K562 (cell line): Measurements from ENCODE around the gene ARMC6. TPM values are rescaled to one million over a fixed set of nuclear protein-coding genes. Genes with fewer than 3 reads are reported as not detected.
A peak's percentile ranks its signal among the peaks of the same experiment; 100 is the strongest.

Experiments used
- DPF2 ChIP-seq: fragments of 450-650 bp; IDR thresholded peaks from 2 replicates; pipeline ENCODE4 v1.6.1; 2016
- E2F6 ChIP-seq, 2 experiments: IDR thresholded peaks; 2 replicates each; pipeline ENCODE4 v1.6.1; 2011; ENCODE audit warnings: borderline replicate concordance in 1 of 2, control low read depth in 1 of 2, low read depth in 1 of 2, low read length in 1 of 2, mild to moderate bottlenecking in 1 of 2, mixed read lengths in 1 of 2, moderate library complexity in 1 of 2; ENCODE audit not compliant: insufficient read depth in 1 of 2, insufficient read length in 1 of 2, poor library complexity in 1 of 2, severe bottlenecking in 1 of 2; ENCODE audit errors: extremely low read depth in 1 of 2
- GABPA ChIP-seq: fragments of 200-800 bp; sonication (Bioruptor generic); conservative IDR thresholded peaks from 2 replicates; pipeline ENCODE4 v1.6.1; 2016; ENCODE audit warnings: low read depth, missing genetic modification characterization, missing compliant biosample characterization
- GABPB1 ChIP-seq: sonication (generic); formaldehyde crosslinking; IDR thresholded peaks from 2 replicates; pipeline ENCODE4 v1.8.0; 2022; ENCODE audit warnings: mild to moderate bottlenecking, missing genetic modification reagents
- HMG20B ChIP-seq: fragments of 250-450 bp; sonication (Bioruptor Pico); IDR thresholded peaks from 2 replicates; pipeline ENCODE4 v1.5.0; 2021; ENCODE audit warnings: mild to moderate bottlenecking
- LCOR ChIP-seq: sonication (generic); formaldehyde crosslinking; IDR thresholded peaks from 2 replicates; pipeline ENCODE4 v1.8.0; 2022; ENCODE audit warnings: mild to moderate bottlenecking, missing genetic modification reagents
- NFRKB ChIP-seq: fragments of 450-650 bp; IDR thresholded peaks from 2 replicates; pipeline ENCODE4 v1.6.1; 2016; ENCODE audit warnings: low read depth
- NKRF ChIP-seq: fragments of 450-650 bp; IDR thresholded peaks from 2 replicates; pipeline ENCODE4 v1.6.1; 2016; ENCODE audit warnings: borderline replicate concordance
- NRF1 ChIP-seq, 2 experiments: fragments of 450-650 bp; IDR thresholded peaks in 1 of 2; conservative IDR thresholded peaks in 1 of 2; 2 replicates each; pipeline ENCODE4 v1.6.1; 2014; ENCODE audit warnings: mild to moderate bottlenecking in 2 of 2
- POLR2AphosphoS2 ChIP-seq: IDR thresholded peaks from 2 replicates; pipeline ENCODE4 v1.6.1; 2012; ENCODE audit warnings: low read length, improper control_type of control experiment
- TAF1 ChIP-seq: IDR thresholded peaks from 2 replicates; pipeline ENCODE4 v1.6.1; 2011; ENCODE audit warnings: mild to moderate bottlenecking, low read length, moderate library complexity; ENCODE audit not compliant: insufficient read depth, control insufficient read depth, severe bottlenecking; ENCODE audit errors: extremely low read depth
- TCF3 ChIP-seq: sonication (generic); formaldehyde crosslinking; IDR thresholded peaks from 2 replicates; pipeline ENCODE4 v1.4.0; 2020; ENCODE audit warnings: mild to moderate bottlenecking, missing genetic modification reagents
- TOE1 ChIP-seq, 2 experiments: fragments of 450-650 bp in 1 of 2; sonication (generic) in 1 of 2; formaldehyde crosslinking in 1 of 2; IDR thresholded peaks; 2 replicates each; pipeline versions ENCODE4 v1.7.1 to v1.8.0; 2016 to 2022; ENCODE audit warnings: borderline replicate concordance in 2 of 2, mild to moderate bottlenecking in 2 of 2, antibody characterized with exemption in 1 of 2, inconsistent platforms in 1 of 2, low read depth in 1 of 2, missing genetic modification reagents in 1 of 2, moderate library complexity in 1 of 2
- ZBTB7A ChIP-seq: IDR thresholded peaks from 2 replicates; pipeline ENCODE4 v1.6.1; 2011; ENCODE audit warnings: low read depth, mild to moderate bottlenecking, low read length, moderate library complexity, borderline replicate concordance; ENCODE audit not compliant: control insufficient read depth
- ZFX ChIP-seq: sonication (generic); formaldehyde crosslinking; IDR thresholded peaks from 2 replicates; pipeline ENCODE4 v1.8.0; 2022; ENCODE audit warnings: mild to moderate bottlenecking, missing genetic modification reagents, moderate library complexity
- ZNF589 ChIP-seq: fragments of 200-800 bp; sonication (Bioruptor generic); IDR thresholded peaks from 2 replicates; pipeline ENCODE4 v1.6.1; 2016; ENCODE audit warnings: low read depth, missing genetic modification characterization, missing compliant biosample characterization
- ZNF592 ChIP-seq: fragments of 450-650 bp; IDR thresholded peaks from 2 replicates; pipeline ENCODE4 v1.6.1; 2017; ENCODE audit warnings: antibody characterized with exemption, mild to moderate bottlenecking
- polyA plus RNA-seq, 8 experiments: library from polyadenylated mRNA; depleted of rRNA in 4 of 8; stranded (reverse) in 5 of 8; unstranded in 3 of 8; fragments of >200 nt; fragmentation: Nextera tagmentation in 2 of 8; fragmentation: Illumina TruSeq in 1 of 8; extraction: Ambion mirVana in 2 of 8; extraction: Trizol in 1 of 8; gene quantifications; 2 replicates each; pipeline versions ENCODE4 v1.2.1 to v1.2.3, GENCODE V29; 2011 to 2014; ENCODE audit warnings: inconsistent platforms in 1 of 8, missing spikeins in 1 of 8
- total RNA-seq, 7 experiments: library from RNA; depleted of rRNA in 6 of 7; stranded (reverse); fragments of >200 nt in 6 of 7; fragmentation: Illumina TruSeq in 2 of 7; extraction: Trizol in 2 of 7; gene quantifications; 2 replicates each; pipeline versions ENCODE4 v1.2.1 to v1.2.3, GENCODE V29; 2011 to 2021; ENCODE audit warnings: low replicate concordance in 1 of 7

Gene ARMC6
- total and polyA plus RNA-seq, 9 of the 15 experiments (the other 6 are each of a cell fraction or from before 2014, with no cell fraction given), result 2.1 to 93.4 (median 63.6) TPM

- TF ChIP-seq ZNF592 (peak; percentile 75), ZBTB7A (peak; percentile 63; the same call in 1 of the 2 replicates), NRF1 (conservative IDR thresholded peaks at IDR 0.05 in 1 of 2, IDR thresholded peaks at IDR 0.05 in 1 of 2) (peak; percentile 68 to 75), POLR2AphosphoS2 (0 out of 2 replicates have a peak, but pooled peaks have one; percentile 39), NFRKB (0 out of 2 replicates have a peak, but pooled peaks have one; percentile 12), ZNF589 (no peak), GABPB1 (CRISPR knock-in tag) (peak; percentile 66; the same call in 1 of the 2 replicates), TOE1 (IDR thresholded peaks at IDR 0.05; ENCODE audit: borderline replicate concordance) (peak; percentile 37; the same call in 1 of the 2 replicates), TOE1 (CRISPR knock-in tag; IDR thresholded peaks at IDR 0.05; ENCODE audit: borderline replicate concordance, low read depth) (no peak), DPF2 (0 out of 2 replicates have a peak, but pooled peaks have one; percentile 50), GABPA (peak; percentile 60), HMG20B (CRISPR knock-in tag) (no peak), E2F6 (IDR thresholded peaks at IDR 0.05; ENCODE audit: borderline replicate concordance in 1 of 2, extremely low read depth in 1 of 2, insufficient read depth in 1 of 2, insufficient read length in 1 of 2, low read depth in 1 of 2, low read length in 1 of 2, poor library complexity in 1 of 2, severe bottlenecking in 1 of 2) (peak; percentile 90 to 94), TCF3 (0 out of 2 replicates have a peak, but pooled peaks have one; percentile 15), LCOR (CRISPR knock-in tag) (0 out of 2 replicates have a peak, but pooled peaks have one; percentile 57), NKRF (peak; percentile 87), TAF1 (peak; percentile 37), ZFX (CRISPR knock-in tag) (peak; percentile 82)
Observed at GRCh38 chr19:19105365-19106055, 72.1 kb downstream of the ARMC6 start (continued).
